Measurements from ENCODE around the gene CDK16. TPM values are rescaled to one million over a fixed set of nuclear protein-coding genes. Genes with fewer than 3 reads are reported as not detected.

Gene CDK16
- total RNA-seq, 1 experiment from 2014 or later = 129 TPM

GRCh38 chrX:47175588-47175980 is 42.9 kb upstream of the CDK16 start:
- TF ChIP-seq CTCF (IDR thresholded peaks at IDR 0.05; ENCODE audit: insufficient read depth in 1 of 2, low read depth in 1 of 2, low read length in 1 of 2, severe bottlenecking in 1 of 2, unreplicated experiment in 1 of 2) = no peak
- intact Hi-C loops (cut with micrococcal nuclease; ENCODE audit: unreplicated experiment) = no loop called here

DNA sequence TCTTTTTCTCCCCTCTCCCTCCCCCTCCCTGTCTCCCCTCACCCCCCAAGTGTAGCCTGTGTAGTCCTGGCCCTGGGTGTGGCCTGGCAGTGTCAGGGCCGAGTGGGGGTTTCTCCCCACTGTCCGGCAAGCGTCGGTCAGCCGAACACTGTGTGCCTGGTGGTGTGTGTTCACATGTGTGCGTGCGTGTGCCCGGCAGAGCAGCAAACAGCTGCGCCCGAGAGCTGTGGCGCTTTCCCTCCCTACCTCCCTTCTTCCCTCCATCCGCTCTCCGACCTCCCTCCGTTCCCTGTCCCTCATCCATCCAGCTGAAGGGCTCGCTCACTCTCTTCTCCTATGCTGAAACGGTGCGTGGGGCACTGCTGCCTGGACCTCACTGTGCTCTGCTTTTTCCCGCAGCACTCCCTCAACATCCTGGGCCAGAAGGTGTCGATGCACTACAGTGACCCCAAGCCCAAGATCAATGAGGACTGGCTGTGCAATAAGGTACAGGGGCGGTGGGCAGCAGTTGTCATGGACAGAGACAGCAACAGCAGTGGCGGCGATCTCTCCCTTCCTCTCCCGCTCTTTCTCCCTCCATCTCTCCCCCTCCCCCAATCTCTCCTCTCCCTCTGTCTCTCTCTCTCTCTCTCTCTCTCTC is 42.3 kb upstream of the CDK16 start:
- BruUV-seq (replicated peaks) = no TSS peak
- no peak overlapping the region for H3K4me3 ChIP-seq (ENCODE audit: low read depth, low read length)
- no peak for TF ChIP-seq CTCF (IDR thresholded peaks at IDR 0.05; ENCODE audit: insufficient read depth in 1 of 2, low read depth in 1 of 2, low read length in 1 of 2, severe bottlenecking in 1 of 2, unreplicated experiment in 1 of 2)
- H3K36me3 ChIP-seq (ENCODE audit: control insufficient read depth, insufficient read depth, low read length) = no peaks in the 10 kb centered on the region
- H3K4me1 ChIP-seq = no peaks in the 10 kb centered on the region
- H3K27me3 ChIP-seq (replicated peaks; ENCODE audit: control insufficient read depth, insufficient read depth, low read length) = no peaks in the 10 kb centered on the region
- no peaks in the 10 kb centered on the region for H3K4me1 Mint-ChIP-seq (ENCODE audit: low read depth, unreplicated experiment)
- intact Hi-C loops (cut with micrococcal nuclease; ENCODE audit: unreplicated experiment) = no loop called here
- H3K36me3 Mint-ChIP-seq (ENCODE audit: insufficient read depth, unreplicated experiment) = peaks cover 37% of the 10 kb centered on the region
- CTCF ChIA-PET = no interaction called here
- H3K4me3 Mint-ChIP-seq (ENCODE audit: unreplicated experiment) = no peak overlapping the region
- H3K9me3 Mint-ChIP-seq (ENCODE audit: unreplicated experiment) = no peaks in the 10 kb centered on the region
- POLR2A ChIA-PET = no interaction called here
- H3K9me3 ChIP-seq = no peaks in the 10 kb centered on the region
- H3K27ac Mint-ChIP-seq (ENCODE audit: unreplicated experiment) = no peak overlapping the region
- H3K27me3 Mint-ChIP-seq (ENCODE audit: insufficient read depth, unreplicated experiment) = no peaks in the 10 kb centered on the region
- DNase-seq = no peak

More at GRCh38 chrX:47175588-47175980, 42.9 kb upstream of the CDK16 start:
- Histone ChIP-seq H3K9me3 (no peaks in the 10 kb centered on the region), H3K27me3 (replicated peaks; ENCODE audit: control insufficient read depth, insufficient read depth, low read length) (no peaks in the 10 kb centered on the region), H3K4me1 (no peaks in the 10 kb centered on the region), H3K4me3 (ENCODE audit: low read depth, low read length) (no peak overlapping the region), H3K36me3 (ENCODE audit: control insufficient read depth, insufficient read depth, low read length) (no peaks in the 10 kb centered on the region)
- Mint-ChIP-seq H3K36me3 (ENCODE audit: insufficient read depth, unreplicated experiment) (peaks cover 37% of the 10 kb centered on the region), H3K27me3 (ENCODE audit: insufficient read depth, unreplicated experiment) (no peaks in the 10 kb centered on the region), H3K27ac (ENCODE audit: unreplicated experiment) (no peak overlapping the region), H3K9me3 (ENCODE audit: unreplicated experiment) (no peaks in the 10 kb centered on the region), H3K4me3 (ENCODE audit: unreplicated experiment) (no peak overlapping the region), H3K4me1 (ENCODE audit: low read depth, unreplicated experiment) (no peaks in the 10 kb centered on the region)
- DNase-seq = no peak
- ChIA-PET POLR2A (no interaction called here), CTCF (no interaction called here)
- BruUV-seq (replicated peaks) = no TSS peak

- H3K36me3 Mint-ChIP-seq (ENCODE audit: insufficient read depth, unreplicated experiment) = peaks cover 43% of the 10 kb centered on the region
- no TSS peak for BruUV-seq (replicated peaks)
- intact Hi-C loops (cut with micrococcal nuclease; ENCODE audit: unreplicated experiment) = no loop called here
- no peaks in the 10 kb centered on the region for H3K36me3 ChIP-seq (ENCODE audit: control insufficient read depth, insufficient read depth, low read length)
- H3K9me3 ChIP-seq = no peaks in the 10 kb centered on the region
- H3K4me1 Mint-ChIP-seq (ENCODE audit: low read depth, unreplicated experiment) = no peaks in the 10 kb centered on the region
- no peaks in the 10 kb centered on the region for H3K27me3 ChIP-seq (replicated peaks; ENCODE audit: control insufficient read depth, insufficient read depth, low read length)
- ChIA-PET POLR2A (no interaction called here), CTCF (no interaction called here)
- no peaks in the 10 kb centered on the region for H3K27me3 Mint-ChIP-seq (ENCODE audit: insufficient read depth, unreplicated experiment)
- no peaks in the 10 kb centered on the region for H3K9me3 Mint-ChIP-seq (ENCODE audit: unreplicated experiment)
- TF ChIP-seq CTCF (IDR thresholded peaks at IDR 0.05; ENCODE audit: insufficient read depth in 1 of 2, low read depth in 1 of 2, low read length in 1 of 2, severe bottlenecking in 1 of 2, unreplicated experiment in 1 of 2) = no peak
- H3K27ac Mint-ChIP-seq (ENCODE audit: unreplicated experiment) = no peak overlapping the region
- H3K4me3 Mint-ChIP-seq (ENCODE audit: unreplicated experiment) = no peak overlapping the region
- no peak overlapping the region for H3K4me3 ChIP-seq (ENCODE audit: low read depth, low read length)
- no peak for DNase-seq
- no peaks in the 10 kb centered on the region for H3K4me1 ChIP-seq
Measured at GRCh38 chrX:47177079-47177478, 41.4 kb upstream of the CDK16 start.
